Gastroesophageal sphincter (tissue), 4 donors: ENCODE results near the gene ERCC2. TPM values are rescaled to one million over a fixed set of nuclear protein-coding genes. Genes with fewer than 3 reads are reported as not detected.

ENCODE experiments used
- ATAC-seq: fragments of 150-250 bp; one replicate; pipeline ENCODE4 v1.9.1; 2016; ENCODE audit warnings: mild to moderate bottlenecking, moderate library complexity
- H3K27ac ChIP-seq, 4 donors: fragments of 200-600 bp; sonication (generic) in 3 of 4; 1 replicate in 3 of 4; 2 replicates in 1 of 4; pipeline ENCODE4 v1.5.1; 2016 to 2019
- H3K27me3 ChIP-seq: fragments of 200-600 bp; sonication (generic); one replicate; pipeline ENCODE4 v1.5.1; 2019
- H3K36me3 ChIP-seq, 2 donors: fragments of 200-600 bp; sonication (generic); one replicate each; pipeline ENCODE4 v1.5.1; 2019; ENCODE audit warnings: control low read depth in 1 of 2
- H3K4me1 ChIP-seq, 3 donors: fragments of 200-600 bp; sonication (generic); 1 replicate in 2 of 3; 2 replicates in 1 of 3; pipeline ENCODE4 v1.5.1; 2016 to 2019; ENCODE audit warnings: control low read depth in 2 of 3
- H3K4me3 ChIP-seq, 2 donors: fragments of 200-600 bp; sonication (generic); one replicate each; pipeline ENCODE4 v1.5.1; 2019; ENCODE audit warnings: mild to moderate bottlenecking in 1 of 2, moderate library complexity in 1 of 2
- H3K9me3 ChIP-seq, 3 donors: fragments of 200-600 bp; sonication (generic); one replicate each; pipeline ENCODE4 v1.5.1; 2017 to 2019; ENCODE audit warnings: control low read depth in 2 of 3
- CTCF ChIP-seq, 4 experiments: fragments of 200-600 bp in 2 of 4; fragments of 450-650 bp in 2 of 4; sonication (generic) in 1 of 4; IDR thresholded peaks; one replicate each; pipeline ENCODE4 v1.5.1; 2017 to 2019; ENCODE audit warnings: antibody characterized with exemption in 4 of 4, mild to moderate bottlenecking in 2 of 4, moderate library complexity in 2 of 4
- EP300 ChIP-seq: sonication (generic); formaldehyde crosslinking; IDR thresholded peaks from one replicate; pipeline ENCODE4 v1.6.1; 2017; ENCODE audit warnings: antibody characterized with exemption, mild to moderate bottlenecking
- POLR2A ChIP-seq, 2 donors: fragments of 450-650 bp; IDR thresholded peaks; one replicate each; pipeline ENCODE4 v1.6.1; 2017; ENCODE audit warnings: antibody characterized with exemption in 2 of 2, mild to moderate bottlenecking in 2 of 2, moderate library complexity in 1 of 2
- POLR2AphosphoS5 ChIP-seq: sonication (generic); formaldehyde crosslinking; IDR thresholded peaks from one replicate; pipeline ENCODE4 v1.6.1; 2017; ENCODE audit warnings: antibody characterized with exemption
- WGBS, 2 donors: methylation state at CpG; one replicate each; pipeline ENCODE4 v1.1.5; 2018; ENCODE audit warnings: low coverage in 1 of 2; 5-methylcytosine and 5-hydroxymethylcytosine counted together
- total RNA-seq, 4 donors: library from RNA; depleted of rRNA; stranded (reverse); fragments of >200 nt; gene quantifications; one replicate each; pipeline ENCODE4 v1.1.0, GENCODE V29; 2016

Gene ERCC2
- total RNA-seq, 4 donors from 2014 or later, result 7.1 to 18.8 (median 12.5) TPM

GRCh38 chr19:45349126-45349415 is 21.3 kb downstream of the ERCC2 start:
- Histone ChIP-seq H3K4me1 (no peaks in the 10 kb centered on the region), H3K9me3 (no peaks in the 10 kb centered on the region), H3K27me3 (peaks cover 45% of the 10 kb centered on the region), H3K36me3 (peaks cover 0 to 39% of the 10 kb centered on the region in 2 donors), H3K27ac (no peak overlapping the region), H3K4me3 (no peak overlapping the region)
- 47% methylated on average over 3 of the region's 3 CpGs; no CpG with 5 or more reads in 1 of the 2 donors for WGBS, 2 donors
- no peak for ATAC-seq
- TF ChIP-seq POLR2A (IDR thresholded peaks at IDR 0.05) (no peak), EP300 (no peak), CTCF (IDR thresholded peaks at IDR 0.05) (no peak)

- no peak for ATAC-seq
- WGBS, 2 donors, result 68 to 81% methylated on average over 5 to 6 of the region's 23 CpGs
- TF ChIP-seq CTCF (IDR thresholded peaks at IDR 0.05) (no peak), POLR2A (IDR thresholded peaks at IDR 0.05) (no peak), EP300 (no peak), POLR2AphosphoS5 (no peak)
Observed at GRCh38 chr19:45348367-45349125, 21.8 kb downstream of the ERCC2 start.

GRCh38 chr19:45347570-45348366 is 22.6 kb downstream of the ERCC2 start:
- 17% methylated on average over 2 of the region's 25 CpGs; no CpG with 5 or more reads in 1 of the 2 donors for WGBS, 2 donors
- no peak for ATAC-seq

More at GRCh38 chr19:45348367-45349125, 21.8 kb downstream of the ERCC2 start:
- no peak overlapping the region for H3K27ac ChIP-seq
- H3K27me3 ChIP-seq, result peaks cover 48% of the 10 kb centered on the region
- peaks cover 0 to 33% of the 10 kb centered on the region in 2 donors for H3K36me3 ChIP-seq
- no peaks in the 10 kb centered on the region for H3K4me1 ChIP-seq
- no peak overlapping the region for H3K4me3 ChIP-seq
- H3K9me3 ChIP-seq, result no peaks in the 10 kb centered on the region

GRCh38 chr19:45346449-45346848 is 23.9 kb downstream of the ERCC2 start:
- Histone ChIP-seq H3K4me3 (no peak overlapping the region), H3K27me3 (peaks cover 62% of the 10 kb centered on the region), H3K27ac (no peak overlapping the region), H3K36me3 (peaks cover 0 to 12% of the 10 kb centered on the region in 2 donors), H3K9me3 (no peaks in the 10 kb centered on the region), H3K4me1 (no peaks in the 10 kb centered on the region)
- whole genome bisulfite sequencing, 2 donors, result 27% methylated on average over 3 of the region's 27 CpGs; no CpG with 5 or more reads in 1 of the 2 donors
- TF ChIP-seq POLR2AphosphoS5 (no peak), EP300 (no peak), POLR2A (IDR thresholded peaks at IDR 0.05) (no peak), CTCF (IDR thresholded peaks at IDR 0.05) (no peak)
- ATAC-seq, result no peak

More at GRCh38 chr19:45347570-45348366, 22.6 kb downstream of the ERCC2 start:
- Histone ChIP-seq H3K4me1 (no peaks in the 10 kb centered on the region), H3K36me3 (peaks cover 0 to 26% of the 10 kb centered on the region in 2 donors), H3K27me3 (peaks cover 49% of the 10 kb centered on the region), H3K9me3 (no peaks in the 10 kb centered on the region), H3K4me3 (no peak overlapping the region), H3K27ac (no peak overlapping the region)
- no peak for TF ChIP-seq EP300
- no peak for TF ChIP-seq CTCF (IDR thresholded peaks at IDR 0.05)
- no peak for TF ChIP-seq POLR2AphosphoS5
- no peak for TF ChIP-seq POLR2A (IDR thresholded peaks at IDR 0.05)
